ENCODE measurements around the gene BCKDK.
A peak's percentile ranks its signal among the peaks of the same experiment; 100 is the strongest.

Gene BCKDK

DNA sequence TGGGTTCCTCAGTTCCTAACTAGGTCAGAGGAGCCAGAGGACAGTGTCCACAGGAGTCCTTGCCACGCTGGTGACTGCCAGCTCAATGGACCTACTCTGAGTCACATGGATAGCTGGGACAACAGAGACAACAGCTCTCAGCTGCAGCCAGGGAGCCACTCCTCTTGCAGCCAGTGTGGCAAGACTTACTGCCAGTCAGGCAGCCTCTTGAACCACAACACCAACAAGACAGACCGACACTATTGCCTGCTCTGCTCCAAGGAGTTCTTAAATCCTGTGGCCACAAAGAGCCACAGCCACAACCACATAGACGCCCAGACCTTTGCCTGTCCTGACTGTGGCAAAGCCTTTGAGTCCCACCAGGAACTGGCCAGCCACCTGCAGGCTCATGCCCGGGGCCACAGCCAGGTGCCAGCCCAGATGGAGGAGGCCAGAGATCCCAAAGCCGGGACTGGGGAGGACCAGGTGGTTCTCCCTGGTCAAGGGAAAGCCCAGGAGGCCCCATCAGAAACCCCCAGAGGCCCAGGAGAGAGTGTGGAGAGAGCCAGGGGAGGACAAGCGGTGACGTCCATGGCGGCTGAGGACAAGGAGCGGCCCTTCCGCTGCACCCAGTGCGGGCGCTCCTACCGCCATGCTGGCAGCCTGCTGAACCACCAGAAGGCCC lies 27.3 kb upstream of the BCKDK start:
- DNase-seq = no peak

DNA sequence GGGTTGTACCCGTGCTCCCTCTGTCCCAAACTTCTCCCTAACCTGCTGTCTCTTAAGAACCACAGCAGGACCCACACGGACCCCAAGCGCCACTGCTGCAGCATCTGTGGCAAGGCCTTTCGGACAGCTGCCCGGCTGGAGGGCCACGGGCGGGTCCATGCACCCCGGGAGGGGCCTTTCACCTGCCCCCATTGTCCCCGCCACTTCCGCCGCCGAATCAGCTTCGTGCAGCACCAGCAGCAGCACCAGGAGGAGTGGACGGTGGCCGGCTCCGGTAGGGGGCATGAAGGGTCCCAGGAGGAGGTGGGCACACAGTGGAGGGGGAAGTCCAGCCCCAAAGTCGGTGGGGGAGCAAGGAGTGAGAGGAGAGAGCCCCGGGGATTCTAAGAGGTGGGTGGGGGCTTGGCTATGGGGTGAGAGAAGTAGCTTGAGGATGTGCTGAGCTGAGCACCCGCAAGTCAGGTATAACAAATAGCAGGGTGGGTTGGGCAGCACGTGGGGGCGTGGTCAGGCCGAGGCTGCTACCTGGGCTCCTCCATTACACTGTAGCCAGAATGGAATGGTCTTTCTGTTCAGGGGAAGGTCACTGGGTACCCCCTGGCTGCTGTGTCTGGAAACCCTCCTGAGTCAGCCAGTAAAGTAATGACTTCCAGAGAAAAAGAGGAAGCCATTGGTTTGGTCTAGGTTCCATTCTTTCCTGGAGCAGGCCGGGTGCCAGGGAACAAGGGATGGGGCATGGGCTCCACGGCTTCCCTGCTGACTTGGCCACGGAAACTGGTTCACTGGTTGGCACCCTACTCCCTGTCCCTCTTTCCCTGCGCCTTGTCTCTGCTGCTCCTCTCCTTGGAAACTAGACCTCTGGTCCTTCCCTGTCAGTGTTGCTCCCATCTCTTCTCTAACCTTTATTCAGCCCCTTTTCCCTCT lies 26.5 kb upstream of the BCKDK start:
- DNase-seq = no peak

DNA sequence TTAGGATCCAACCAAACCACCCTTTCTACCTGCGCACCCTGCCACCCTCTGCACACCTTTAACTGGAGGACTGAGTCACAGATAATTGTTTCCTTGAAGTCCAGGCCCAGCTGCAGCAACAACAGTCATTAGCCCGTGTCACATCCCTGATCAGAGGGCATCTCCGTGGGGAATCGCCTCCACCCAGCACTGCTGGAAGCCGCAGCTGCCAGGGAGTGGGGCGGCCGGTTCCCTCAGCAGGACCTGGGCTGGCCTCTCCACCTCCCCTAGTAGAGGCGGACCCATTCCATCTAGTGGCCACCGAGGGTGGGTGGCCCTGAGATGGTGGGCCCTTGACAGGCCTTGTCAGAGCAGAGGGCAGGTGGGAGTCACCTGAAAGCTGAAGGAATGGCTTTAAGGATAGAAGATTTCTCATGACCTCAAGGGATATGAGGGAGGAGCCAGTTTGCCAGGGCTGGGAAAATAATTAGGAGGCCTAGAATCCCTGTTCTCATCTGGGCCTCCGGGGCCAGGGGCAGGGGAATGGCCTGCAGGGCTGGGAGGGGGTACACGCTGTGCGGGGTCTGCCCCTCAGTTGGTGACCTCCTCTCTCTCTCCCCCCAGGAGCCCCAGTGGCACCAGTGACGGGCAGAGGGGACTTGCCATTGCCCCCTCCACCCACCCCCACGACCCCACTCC lies 25.7 kb upstream of the BCKDK start:
- DNase-seq = no peak

DNA sequence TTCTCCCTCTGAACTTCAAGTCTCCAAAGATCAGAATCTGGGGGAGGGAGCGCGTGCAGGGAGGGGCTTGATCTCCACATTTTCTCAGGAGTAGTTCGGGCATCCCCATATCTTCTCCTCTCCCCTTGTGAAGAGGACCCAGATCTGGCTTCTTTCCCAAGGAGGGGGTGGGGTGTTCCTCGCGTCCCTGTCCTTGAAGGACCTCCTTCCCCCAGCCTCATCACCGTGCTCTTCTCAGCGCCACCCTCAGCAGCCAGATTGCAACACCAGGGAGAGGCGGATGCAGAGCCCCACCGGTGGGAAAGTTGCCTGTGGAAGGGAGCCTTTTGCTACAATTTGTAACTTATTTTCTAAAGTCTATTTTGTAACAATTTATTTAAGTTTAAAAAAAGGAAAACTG lies 25.1 kb upstream of the BCKDK start:
- no peak for DNase-seq

DNA sequence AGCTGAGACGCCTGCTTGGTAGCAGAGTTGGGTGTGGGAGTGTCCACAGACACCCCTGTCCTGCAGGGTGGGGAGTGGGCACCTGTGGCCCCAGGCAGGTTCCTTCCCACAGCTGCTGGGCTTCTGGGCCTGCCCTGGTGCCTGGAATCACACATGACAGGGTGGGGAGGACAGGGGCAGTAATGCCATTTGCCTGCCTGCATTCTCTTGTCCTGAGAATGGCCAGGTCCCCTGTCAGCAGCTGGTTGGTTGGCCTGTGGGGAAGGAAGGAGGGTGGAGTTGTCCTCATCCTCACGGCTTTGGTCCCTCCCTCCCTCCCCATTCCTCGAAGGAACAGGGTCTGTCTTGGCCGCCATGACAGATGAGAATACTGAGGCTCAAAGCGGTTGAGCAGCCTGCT lies 24.6 kb upstream of the BCKDK start:
- DNase-seq = no peak

DNA sequence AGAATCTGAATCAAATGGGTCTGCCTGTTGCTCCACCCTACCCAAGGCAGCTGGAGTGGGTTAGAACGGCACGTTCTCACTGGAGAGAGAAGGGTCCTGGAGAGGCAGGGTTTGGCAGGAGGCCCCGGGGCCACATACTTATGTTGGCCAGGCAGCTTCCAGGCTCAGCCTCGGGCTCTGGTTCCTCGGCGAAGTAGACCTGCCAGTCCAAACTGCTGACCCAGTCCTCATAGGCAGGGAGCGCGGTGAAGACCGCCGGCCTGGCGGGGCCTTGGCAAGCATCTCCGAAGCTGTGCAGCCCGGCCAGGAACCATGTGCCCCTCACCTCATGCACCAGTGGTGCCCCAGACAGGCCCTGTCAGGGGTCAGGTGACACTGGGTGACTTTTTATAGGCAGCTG lies 24.2 kb upstream of the BCKDK start:
- no peak for DNase-seq

DNA sequence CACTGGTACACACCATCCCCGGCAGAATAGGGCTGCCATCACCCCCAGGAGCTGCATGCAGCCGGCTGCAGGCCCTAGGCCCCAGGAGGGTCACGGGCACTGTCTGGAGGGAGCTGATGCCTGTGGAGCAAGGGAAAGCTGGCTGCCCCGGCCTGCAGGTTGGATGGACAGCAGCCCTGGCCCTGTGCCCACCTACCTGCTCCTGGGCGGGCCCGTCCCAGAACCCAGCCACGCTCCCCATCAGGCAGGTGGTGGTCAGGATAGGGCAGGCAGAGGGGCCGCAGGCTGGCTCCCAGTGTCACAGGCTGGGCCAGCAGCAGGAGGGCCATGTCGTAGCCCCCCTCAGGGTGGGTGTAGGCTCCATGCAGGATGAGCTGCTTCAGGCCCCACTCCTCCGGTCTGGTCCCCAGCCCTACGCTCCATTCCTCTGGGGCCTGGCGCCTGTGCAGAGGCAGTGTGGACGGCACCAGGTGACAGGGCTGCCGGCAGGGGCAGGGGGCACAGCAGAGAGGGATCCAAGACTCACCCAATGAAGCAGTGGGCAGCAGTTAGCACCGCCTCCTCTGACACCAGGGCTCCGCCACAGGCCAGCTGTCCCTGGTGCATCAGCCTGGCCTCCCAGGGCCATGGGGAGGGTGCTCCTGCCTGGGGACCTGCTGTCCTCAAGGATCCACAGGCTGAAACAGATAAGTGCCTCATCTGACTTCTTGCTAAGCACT lies 23.4 kb upstream of the BCKDK start:
- no peak for DNase-seq

DNA sequence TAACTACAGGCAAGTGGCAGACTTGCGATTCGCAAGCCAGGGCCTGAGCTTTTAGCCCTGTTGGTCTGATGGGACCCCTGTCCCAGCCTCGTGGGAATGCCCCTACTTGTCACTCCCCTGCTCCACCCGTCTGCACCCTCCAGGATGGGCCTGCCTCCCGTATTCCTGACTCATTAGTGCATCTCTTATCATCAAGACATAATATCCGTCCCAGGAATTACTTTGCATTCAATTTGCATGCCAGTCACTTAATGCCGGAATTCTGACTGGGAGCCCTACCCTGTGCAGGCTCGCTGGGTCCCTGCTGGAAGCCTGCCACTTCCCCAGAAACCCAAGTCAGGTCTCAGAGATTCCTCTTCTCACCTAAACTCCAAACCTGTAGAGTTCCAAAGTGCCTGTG lies 22.8 kb upstream of the BCKDK start:
- DNase-seq = no peak

DNA sequence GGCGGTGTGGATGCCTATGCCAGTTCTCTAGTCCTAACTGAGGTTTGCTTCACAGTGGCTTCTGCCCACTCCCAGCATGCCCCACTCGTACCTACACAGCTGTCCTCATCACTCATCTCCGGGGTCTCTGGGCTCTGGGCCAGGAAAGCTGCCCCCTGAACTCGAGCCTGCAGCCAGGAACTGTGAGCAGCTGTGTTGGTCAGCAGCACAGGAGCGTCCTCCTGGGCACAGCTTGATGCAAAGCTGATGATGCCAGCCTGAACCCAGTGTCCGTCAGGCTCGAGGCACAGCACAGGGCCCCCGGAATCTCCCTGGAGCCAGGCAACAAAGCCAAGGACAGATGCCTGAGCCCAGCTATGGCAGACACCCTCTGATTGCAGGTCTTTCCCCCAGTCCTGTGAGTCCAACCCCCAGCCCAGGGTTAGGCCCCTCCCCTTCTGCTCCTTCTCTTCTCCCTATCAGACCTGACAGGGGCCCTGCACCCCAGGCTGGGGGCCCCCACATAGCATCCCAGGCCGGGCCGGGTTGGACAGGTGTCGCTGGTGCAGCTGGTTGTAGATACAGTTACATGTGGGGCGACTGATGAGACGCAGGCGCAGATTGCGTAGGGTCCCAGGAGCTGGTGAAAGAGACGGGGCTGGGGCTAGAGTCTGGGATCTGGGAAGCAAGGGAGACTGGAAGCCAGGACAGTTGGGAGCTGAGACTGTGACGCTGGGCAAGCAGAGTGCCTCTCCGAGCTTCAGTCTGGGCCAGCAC lies 22.1 kb upstream of the BCKDK start:
- no peak for DNase-seq

DNA sequence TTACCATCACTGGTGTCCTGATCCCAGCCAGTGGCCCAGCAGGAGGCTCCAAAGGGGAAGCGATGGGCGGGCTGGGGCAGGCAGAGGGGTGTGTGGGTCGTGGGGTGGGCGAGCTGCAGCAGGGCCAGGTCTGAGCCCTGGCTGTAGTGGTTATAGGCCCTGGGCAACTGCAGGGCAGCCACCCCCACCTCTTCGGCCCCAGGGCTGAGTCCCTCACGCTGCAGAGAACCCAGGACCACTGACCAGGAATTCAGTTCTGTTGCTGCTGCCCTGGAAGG lies 21.6 kb upstream of the BCKDK start:
- no peak for DNase-seq

DNA sequence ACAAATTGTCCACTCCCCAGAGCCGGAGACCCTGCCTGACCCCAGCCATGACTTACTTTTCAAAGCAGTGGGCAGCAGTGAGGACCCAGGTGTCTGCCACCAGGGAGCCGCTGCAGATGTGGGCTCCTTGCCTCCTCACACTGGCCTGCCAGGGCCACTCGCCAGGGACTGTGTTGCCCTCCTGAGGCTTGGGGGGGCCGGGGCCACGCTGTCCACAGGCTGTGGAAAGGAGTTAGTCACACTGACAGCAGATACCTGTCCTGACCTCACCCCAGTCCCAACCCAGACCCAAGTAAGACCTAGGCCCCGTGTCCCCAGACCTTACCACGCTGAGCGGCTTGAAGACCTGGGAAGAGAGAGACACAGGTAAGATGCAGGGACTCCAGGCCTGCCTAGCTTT lies 20.7 kb upstream of the BCKDK start:
- DNase-seq = no peak

DNA sequence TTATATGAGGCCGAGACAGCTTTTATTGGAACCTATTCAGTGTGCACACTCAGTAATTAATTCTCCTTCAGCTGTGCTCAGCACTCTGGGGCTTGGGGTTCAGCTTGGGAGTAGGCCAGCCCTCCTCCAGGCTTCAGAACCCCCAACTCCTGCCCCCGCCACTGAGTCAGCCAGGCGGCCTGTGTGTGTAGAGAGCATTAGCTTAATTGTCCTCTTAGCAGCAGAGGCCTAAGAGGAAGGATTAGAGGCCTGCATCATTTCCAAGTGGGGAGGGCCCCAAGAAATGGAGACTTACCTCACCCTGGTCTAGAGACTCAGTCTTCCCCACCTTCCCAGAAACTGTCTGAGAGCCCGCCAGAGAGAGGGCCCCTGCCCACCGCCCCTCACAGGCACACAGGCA lies 20.2 kb upstream of the BCKDK start:
- no peak for DNase-seq

DNA sequence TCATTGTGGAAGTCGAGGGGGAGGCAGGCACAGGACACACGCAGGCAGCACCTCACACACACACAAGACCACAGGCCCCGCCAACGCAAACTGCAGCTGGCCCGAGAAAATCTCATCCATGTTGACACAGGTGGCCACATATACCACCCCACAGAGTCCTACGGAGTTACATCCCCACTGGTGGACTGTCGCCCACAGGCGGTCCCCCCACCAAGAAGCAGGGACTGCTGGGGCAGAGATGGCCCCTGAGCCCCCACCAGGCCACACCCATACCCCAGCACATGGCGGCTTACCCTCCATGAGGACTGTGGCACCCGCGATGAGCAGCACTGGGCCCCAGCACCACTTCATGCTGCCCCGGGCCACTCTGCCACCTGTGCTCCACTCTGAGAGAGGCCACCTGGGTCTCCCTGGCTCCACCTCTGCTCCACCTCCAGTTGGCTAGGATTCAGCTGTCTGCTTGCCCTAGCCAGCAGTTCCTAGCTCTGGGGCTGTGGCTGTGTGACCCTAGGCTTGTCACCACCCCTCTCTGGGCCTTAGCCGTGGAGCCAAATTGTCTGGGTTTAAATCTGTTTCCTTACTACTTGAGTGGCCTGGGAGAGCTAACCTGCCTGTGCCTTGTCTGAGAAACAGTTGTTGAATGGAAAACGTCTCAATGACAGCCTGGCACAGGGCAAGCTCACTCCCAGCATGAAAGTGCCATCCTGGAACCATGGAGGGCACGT lies 19.6 kb upstream of the BCKDK start, which contains the start of gene PRSS53:
Gene PRSS53 (minus strand): TSS at position 485 of the 725 bp plus-strand sequence. CDS start 134 bp downstream, at position 351.
- DNase-seq = no peak

DNA sequence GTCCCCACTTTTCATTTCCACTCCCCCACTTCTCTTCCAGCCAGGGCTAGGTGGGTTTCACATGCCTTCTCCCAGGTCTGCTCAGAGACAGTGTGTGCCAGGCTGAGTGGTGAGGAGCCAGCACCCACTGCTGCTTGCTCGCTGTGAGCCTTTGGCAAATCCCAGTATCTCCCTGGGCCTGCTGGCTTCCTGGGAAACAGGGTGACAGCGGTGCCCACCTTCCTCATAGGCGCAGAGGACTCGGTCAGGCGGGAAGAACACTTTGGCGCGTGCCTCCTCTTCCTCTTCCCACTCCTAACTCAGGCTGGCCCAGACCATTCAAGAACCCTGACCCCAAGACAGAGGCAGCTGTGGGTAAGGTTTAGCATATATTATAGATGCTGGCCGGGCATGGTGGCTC lies 19.0 kb upstream of the BCKDK start:
- no peak for DNase-seq

DNA sequence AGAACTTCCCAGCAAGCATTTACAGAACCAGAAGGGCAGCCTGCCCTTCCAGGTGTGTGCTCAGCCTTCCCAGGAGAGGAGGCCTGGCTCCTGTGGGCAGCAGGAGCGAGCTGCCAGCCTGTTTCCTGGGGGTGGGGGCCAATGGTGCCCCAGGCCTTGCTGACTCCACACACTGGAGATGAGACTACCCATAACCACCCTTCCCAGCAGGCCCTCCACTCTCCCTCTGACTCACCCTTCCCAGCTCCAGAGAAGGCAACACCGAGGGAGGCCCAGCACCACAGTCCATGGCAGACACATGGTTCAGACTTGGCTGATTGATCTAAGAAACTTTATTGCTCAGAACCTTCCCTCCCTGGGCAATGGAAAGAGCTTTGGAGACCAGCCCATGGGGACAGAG lies 17.6 kb upstream of the BCKDK start:
- no peak for DNase-seq

DNA sequence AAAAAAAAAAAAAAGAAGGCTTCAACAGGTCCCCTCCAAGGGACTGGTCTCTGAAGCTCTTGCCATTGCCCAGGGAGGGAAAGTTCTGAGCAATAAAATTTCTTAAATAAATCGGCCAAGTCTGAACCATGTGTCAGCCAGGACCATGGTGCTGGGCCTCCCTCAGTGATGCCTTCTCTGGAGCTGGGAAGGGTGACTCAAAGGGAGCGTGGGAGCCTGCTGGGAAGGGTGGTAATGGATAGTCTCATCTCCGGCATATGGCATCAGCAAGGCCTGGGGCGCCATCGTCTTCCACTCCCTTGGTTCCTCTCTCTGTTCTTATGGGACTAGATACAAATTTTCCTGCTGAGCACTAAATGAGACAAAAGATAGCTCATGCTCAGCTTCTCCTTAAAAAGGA lies 15.9 kb upstream of the BCKDK start:
- DNase-seq = no peak

DNA sequence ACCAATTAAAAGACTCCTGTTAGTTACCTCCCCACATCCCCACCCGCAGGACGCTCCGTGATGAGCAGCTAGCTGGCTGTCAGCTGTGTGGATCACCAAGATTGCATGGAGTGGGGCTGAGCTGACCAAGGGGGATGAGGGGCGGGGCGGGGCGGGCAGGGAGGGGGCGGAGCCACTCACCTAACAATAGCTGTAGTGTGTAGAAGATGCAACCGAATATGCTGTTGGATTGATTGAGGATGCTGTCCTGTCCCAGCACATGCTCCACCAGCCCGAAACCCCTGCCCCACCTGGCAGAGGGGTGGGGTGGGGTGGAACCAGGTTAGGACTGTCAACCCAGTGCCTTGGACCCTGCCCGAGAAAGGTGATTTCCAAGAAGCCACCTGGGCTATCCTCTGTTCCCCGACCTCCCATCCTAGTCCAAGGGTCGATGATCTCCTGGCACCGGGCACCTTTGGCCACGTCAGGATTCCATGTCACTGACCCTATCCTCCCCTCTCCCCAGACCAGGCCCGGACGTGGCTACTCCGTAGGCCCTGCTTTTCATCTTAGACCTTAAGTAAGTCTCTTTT lies 15.0 kb upstream of the BCKDK start:
- DNase-seq = no peak

DNA sequence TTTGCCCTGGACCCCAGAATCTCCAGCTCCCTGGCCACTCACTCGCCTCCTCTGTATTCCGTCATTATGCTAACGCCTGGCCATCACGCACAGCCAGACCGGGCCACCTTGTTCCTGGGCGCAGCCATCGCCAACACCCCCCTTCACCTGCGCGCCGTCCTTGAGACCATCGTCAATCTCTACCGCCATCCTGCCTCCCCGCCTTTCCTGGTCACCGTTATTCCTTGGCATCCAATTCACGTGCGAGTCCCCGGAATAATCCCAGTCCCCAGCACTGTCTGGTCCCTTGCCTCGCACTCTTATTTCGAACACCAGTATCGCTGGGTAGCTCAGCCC lies 14.1 kb upstream of the BCKDK start:
- no peak for DNase-seq

DNA sequence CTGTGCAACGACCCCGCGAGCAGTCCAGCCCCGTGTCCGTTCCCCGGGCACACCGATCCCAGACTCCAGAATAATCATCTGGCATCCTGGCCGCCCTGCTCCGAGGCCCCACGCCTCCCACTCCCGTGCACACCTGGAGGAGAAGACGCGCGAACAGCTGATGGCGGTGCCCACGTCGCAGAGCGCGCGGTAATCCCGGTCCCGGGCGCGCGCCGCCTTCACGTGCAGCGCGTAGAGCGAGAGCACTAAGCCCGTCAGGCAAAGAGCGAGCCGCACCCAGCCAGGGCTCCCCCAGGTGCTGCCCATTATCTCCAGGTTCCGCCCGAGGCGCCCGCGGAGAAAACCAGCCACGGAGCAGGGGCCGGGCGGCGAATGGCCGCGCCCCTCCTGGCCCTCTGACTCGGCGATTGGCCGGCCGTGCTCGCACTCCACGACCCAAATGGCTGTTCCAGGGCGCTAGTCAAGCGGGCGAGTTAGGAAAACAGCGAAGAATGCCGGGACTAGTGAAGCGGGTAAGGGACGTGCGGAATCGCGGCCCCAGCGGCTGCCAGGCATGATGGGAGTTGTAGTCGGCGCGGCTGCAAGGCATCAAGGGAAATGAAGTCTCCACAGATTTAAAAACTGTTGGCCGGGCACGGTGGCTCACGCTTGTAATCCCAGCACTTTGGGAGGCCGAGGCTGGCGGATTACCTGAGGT lies 13.6 kb upstream of the BCKDK start, which contains the start of gene VKORC1:
Gene VKORC1 (minus strand): TSS at position 374 of the 697 bp plus-strand sequence. CDS start 68 bp downstream, at position 306.
- peak; percentile 67 to 75 (median 72) for DNase-seq

DNA sequence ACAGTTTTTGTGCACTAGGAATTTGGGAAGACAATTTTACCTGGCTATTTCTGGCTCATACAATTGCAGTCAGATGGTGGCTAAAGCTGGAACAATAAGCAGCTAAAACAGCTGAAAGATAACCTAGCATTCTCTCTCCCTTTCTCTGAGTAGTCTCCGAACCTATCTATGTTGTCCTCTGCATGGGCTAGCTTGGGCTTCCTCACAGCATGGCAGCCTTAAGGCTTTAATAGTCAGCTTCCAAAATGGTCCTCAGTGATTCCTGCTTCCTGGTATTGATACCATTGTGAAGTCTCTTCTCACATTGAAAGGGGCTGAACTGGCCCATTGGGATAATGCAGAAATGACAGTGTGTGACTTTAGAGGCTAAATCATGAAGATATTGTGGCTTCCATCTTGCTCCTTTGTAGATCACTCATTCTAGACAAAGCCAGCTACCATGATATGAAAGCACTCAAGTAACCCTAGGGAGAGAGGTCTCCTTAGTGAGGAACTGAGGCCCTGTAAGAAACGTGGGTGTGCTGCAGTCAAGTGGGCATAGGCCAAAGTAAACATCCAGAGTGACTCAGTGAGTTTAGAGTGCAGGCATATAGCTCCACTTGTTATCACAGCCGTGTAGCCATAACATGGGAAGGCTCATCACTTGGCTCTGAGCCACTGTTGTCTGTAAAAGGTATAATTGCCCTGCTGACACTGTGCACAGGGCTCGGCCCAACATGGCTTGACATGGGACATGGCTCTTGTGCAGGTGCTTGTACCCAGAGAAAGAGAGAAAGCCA lies 8.1 kb upstream of the BCKDK start:
- DNase-seq = no peak
